NCI-H1105 (cell line): Measurements from ENCODE around the gene ERVK3-1.
A peak's percentile ranks its signal among the peaks of the same experiment; 100 is the strongest.
"Not testable (repeated sequence)": the region's sequence is repeated elsewhere in the genome, so short reads cannot be mapped to it uniquely, and the experiment has no call there.

ENCODE experiments used
- DNase-seq: peaks from one replicate; lab custom pipeline; 2025; lab: John Stamatoyannopoulos, UW

Gene ERVK3-1, protein sequence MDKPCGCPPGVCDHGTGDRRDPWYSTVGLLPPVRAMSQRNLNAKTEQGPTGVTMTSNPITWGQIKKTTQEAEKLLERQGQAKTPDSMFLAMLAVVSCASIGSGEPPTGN

GRCh38 chr19:58305065-58305931, at the start of gene ERVK3-1:
ERVK3-1 (plus strand) TSS chr19:58305377; CDS start chr19:58312169, 6,792 bp downstream.
- peak; percentile 96 for DNase-seq

DNA sequence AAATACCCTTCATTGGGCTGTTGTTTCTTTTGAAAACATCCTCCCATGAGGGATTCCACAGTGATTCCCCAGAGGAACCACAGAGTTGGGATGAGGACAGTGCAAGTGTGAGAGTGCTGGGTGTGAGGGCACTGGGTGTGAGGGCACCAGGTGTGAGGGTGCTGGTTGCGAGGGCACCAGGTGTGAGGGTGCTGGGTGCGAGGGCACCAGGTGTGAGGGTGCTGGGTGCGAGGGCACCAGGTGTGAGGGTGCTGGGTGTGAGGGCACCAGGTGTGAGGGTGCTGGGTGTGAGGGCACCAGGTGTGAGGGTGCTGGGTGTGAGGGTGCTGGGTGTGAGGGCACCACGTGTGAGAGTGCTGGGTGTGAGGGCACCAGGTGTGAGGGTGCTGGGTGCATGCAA, 46.9 kb upstream of the ERVK3-1 start:
- not testable (repeated sequence) for DNase-seq

- no peak for DNase-seq
Measured at GRCh38 chr19:58261600-58261967, 43.6 kb upstream of the ERVK3-1 start.

- DNase-seq, result no peak
Measured at GRCh38 chr19:58261968-58262921, 42.9 kb upstream of the ERVK3-1 start.

DNA sequence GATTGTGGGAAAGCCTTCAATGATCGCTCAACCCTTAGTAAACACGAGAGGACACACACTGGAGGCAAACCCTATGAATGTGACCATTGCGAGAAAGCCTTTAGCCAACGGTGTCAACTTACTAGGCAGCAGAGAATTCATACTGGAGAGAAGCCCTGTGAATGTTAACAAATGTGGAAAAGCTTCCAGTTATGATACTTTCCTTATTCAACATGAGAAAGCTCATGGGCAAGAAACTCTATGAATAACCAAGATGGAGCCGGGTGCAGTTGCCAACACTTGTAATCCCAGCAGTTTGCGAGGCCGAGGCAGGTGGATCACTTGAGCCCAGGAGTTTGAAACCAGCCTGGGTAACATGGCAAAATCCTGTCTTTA, 42.3 kb upstream of the ERVK3-1 start:
- no peak for DNase-seq

DNA sequence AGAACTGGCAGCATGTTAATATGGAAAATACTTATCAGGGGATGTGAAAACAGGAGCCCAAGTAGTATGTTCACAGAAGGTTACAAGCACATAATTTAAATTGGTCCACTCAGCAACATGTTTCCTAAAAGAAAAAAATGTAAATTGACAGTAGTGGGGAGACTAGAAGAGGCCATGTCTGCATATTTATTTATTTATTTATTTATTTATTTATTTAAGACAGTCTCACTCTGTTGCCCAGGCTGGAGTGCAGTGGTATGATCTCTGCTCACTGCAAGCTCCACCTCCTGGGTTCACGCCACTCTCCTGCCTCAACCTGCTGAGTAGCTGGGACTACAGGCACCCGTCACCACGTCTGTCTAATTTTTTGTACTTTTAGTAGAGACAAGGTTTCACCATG, 40.1 kb upstream of the ERVK3-1 start:
- DNase-seq, result no peak

- no peak for DNase-seq
Measured at GRCh38 chr19:58268344-58268743, 36.8 kb upstream of the ERVK3-1 start.

- DNase-seq, result no peak
Measured at GRCh38 chr19:58274771-58275201, 30.4 kb upstream of the ERVK3-1 start.

- DNase-seq, result no peak
Measured at GRCh38 chr19:58275564-58275963, 29.6 kb upstream of the ERVK3-1 start.

DNA sequence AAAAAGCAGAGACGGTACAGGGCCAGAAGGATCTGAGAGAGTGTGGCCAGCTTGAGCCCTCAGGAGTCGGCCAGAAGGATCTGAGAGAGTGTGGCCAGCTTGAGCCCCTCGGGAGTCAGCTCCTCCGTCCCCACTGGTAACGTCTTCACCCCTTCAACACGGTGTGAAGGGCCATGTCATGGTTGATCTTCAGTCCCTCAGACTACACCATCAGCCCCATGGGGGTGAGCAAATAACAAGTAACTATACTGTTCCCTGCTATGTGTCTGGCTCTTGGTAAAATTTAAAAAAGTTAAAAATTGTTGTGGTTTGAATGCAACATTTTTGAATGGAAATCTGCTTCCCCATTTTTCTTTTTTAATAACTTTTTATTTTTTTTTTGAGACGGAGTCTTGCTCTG, 28.0 kb upstream of the ERVK3-1 start:
- no peak for DNase-seq

DNA sequence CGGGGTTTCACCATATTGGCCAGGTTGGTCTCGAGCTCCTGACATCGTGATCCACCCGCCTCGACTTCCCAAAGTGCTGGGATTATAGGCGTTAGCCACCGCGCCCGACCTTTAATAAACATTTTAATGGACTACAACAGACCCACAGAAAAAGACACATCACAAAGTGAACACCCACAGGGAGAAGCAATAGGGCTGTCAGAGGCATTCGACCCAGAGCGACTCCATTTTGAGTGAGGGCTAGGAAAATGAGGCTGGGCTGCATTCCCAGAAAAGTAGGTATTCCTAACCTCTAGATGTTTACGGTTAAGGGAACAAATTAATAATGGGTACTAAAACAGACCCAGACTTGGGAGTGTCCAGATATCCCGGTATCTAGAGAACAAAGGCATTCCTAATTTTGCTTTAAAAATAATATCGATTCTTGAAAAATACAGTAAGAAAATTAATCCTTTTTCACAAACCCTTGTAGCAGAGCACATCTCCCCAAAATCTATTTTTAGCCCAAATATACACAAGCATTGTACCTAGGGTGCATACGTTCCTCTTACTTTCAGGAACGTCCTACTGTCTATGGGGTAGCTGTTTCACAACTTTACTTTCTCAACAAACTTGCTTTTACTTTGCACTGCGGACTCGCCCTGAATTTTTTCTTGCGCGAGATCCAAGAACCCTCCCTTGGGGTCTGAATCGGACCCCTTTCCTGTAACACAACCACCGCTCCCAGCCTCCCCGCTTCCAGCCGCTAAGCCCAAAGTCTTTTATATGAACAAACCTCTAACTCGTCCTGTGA, 27.2 kb upstream of the ERVK3-1 start:
- DNase-seq, result no peak

- peak; percentile 98 for DNase-seq
Measured at GRCh38 chr19:58278541-58279041, 26.6 kb upstream of the ERVK3-1 start, which contains the start of gene ZNF8. ZNF8 (plus strand) TSS chr19:58278955; CDS start chr19:58279082, 127 bp downstream.

DNA sequence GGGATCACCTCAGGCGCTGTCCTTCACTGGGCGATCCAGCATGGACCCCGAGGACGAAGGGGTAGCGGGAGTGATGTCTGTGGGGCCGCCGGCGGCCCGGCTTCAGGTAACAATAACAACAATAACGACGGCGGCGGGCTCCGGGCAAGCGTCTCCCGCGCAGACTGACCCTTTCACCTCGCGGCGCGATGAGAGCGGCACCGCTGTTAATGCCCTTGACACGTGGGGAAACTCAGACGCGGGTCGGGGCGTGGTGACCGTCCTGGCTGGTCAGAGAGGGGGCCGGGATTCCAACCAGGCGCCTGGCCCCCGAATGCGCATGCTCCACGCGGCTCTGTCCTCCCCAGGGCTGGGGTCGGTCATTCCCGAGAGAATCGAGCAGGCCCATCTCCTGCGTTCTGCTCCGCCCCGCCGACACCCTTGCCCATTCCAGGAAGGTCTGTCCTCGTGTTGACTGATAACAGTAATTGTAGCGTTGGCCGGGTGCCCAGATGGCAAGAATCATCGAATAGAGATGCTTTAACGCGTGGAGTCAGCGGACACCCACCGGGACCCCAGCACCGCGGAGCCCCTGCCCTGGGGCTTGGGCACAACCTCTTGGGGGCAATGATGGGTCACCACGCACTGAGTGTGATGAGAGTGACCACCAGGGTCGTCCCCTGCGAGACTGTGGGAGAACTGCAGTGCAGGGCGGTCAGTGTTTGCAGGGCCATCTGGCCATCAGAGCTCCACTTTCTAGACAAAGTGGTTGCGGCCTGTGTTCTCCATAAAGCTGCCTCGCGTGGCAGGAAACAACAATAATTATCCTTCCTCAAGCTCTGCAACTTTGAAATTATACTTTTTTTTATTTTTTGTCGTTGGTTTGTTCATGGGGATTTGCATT, 25.9 kb upstream of the ERVK3-1 start:
- DNase-seq, result peak; percentile 63

- no peak for DNase-seq
Measured at GRCh38 chr19:58279925-58280316, 25.3 kb upstream of the ERVK3-1 start.

DNA sequence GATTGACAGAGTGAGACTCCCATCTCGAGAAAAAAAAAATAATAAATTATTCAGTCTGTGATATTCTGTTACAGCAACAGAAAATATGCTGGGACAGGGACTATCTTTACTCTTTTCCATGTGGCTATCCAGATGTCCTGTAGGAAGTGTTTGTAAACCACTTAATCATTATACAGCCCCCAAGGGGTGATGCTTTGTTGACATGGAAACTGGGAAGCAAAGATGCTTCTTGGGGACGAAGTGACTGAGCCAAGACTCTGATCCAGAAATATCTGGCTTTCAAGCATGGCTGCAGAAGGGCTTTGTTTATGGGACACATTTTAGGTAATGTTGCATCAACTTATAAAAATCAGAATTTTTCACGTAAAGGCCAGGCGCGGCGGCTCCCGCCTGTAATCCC, 21.0 kb upstream of the ERVK3-1 start:
- DNase-seq, result no peak

DNA sequence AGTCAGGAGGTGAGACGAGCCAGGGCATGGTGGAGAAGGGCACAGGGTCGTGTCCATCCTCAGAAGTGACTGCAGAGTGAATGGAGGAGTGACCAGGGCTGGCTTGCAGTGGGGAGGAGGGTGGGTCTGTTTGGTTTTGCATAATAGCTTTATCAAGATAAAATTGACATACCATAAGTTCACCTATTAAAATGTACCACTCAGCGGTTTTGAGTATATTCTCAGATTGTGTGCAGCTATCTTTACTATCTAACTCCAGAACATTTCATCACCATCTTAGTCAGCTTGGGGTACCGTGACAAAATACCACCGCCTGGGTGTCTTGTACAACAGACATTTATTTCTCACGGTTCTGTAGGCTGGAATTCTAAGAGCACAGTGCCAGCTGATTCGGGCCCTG, 13.2 kb upstream of the ERVK3-1 start:
- no peak for DNase-seq

- no peak for DNase-seq
Measured at GRCh38 chr19:58294743-58295374, 10.3 kb upstream of the ERVK3-1 start.

DNA sequence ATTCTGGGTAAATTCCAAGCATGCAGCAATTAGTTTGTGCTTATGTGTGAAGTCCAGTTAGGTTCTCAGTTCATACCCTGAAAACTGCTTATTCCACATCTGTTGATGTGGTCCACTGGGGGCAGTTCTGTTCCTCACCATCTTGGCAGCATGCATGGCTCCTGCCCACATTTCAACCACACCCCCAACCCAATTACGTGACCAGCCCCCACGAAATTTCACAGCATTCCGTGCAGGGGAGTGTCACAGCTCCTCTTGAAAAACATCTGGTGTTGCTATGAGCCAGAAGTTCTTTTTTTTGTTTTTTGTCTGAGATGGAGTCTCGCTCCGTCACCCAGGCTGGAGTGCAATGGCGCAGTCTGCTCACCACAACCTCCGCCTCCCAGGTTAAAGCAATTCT, 9.1 kb upstream of the ERVK3-1 start:
- no peak for DNase-seq

GRCh38 chr19:58300620-58301019, 4.6 kb upstream of the ERVK3-1 start:
- no peak for DNase-seq

GRCh38 chr19:58304255-58304654, 922 bp upstream of the ERVK3-1 start:
- no peak for DNase-seq
